GM13976 (cell line): ENCODE measurements around the gene CDK10.

Experiments
- DNase-seq: peaks from one replicate; pipeline ENCODE4 v3.0.0; 2012; ENCODE audit warnings: low spot score
- CTCF ChIP-seq: IDR thresholded peaks from 2 replicates; pipeline ENCODE4 v1.5.1; 2012; ENCODE audit warnings: borderline replicate concordance, mild to moderate bottlenecking; ENCODE audit not compliant: insufficient read depth; ENCODE audit errors: extremely low read depth, missing control alignments, control extremely low read depth
- in situ Hi-C: fragments of 300-500 bp; cut with MboI; formaldehyde crosslinking; loops from one replicate; pipeline ENCODE4 v1.12.0; 2022; ENCODE audit warnings: low sequenced_read_pairs, mixed read lengths, inconsistent platforms; ENCODE audit not compliant: unreplicated experiment

The CDK10 gene

GRCh38 chr16:89716493-89716892 lies 30.0 kb downstream of the CDK10 start:
- in situ Hi-C loops = no loop called here
- no peak for DNase-seq
- no peak for TF ChIP-seq CTCF

GRCh38 chr16:89716916-89717687 lies 30.6 kb downstream of the CDK10 start:
- no peak for TF ChIP-seq CTCF
- in situ Hi-C loops = no loop called here
- no peak for DNase-seq

- in situ Hi-C loops = no loop called here
These were observed 31.4 kb downstream of the CDK10 start for GRCh38 chr16:89717688-89718505.

GRCh38 chr16:89720551-89720812 lies 34.0 kb downstream of the CDK10 start:
- in situ Hi-C loops = no loop called here
- no peak for TF ChIP-seq CTCF
- DNase-seq = no peak

More at GRCh38 chr16:89717688-89718505, 31.4 kb downstream of the CDK10 start:
- no peak for TF ChIP-seq CTCF
- no peak for DNase-seq

GRCh38 chr16:89720813-89721545 lies 34.5 kb downstream of the CDK10 start, which contains the start of the genes VPS9D1 and ZNF276:
Gene VPS9D1, minus strand, starts transcription at chr16:89720898. Its CDS starts 37 bp downstream, at chr16:89720861.
Gene ZNF276, plus strand, starts transcription at chr16:89721537. Its CDS starts 104 bp downstream, at chr16:89721641.
- in situ Hi-C loops = no loop called here
- TF ChIP-seq CTCF = no peak
- peak; percentile 86 for DNase-seq
